Right hindlimb (tissue), 1 donor: ENCODE data around the gene DOK3.

Experiments used
- DNase-seq: peaks from one replicate; pipeline ENCODE4 v3.0.0-alpha.2; 2018

DOK3 gene

DNA sequence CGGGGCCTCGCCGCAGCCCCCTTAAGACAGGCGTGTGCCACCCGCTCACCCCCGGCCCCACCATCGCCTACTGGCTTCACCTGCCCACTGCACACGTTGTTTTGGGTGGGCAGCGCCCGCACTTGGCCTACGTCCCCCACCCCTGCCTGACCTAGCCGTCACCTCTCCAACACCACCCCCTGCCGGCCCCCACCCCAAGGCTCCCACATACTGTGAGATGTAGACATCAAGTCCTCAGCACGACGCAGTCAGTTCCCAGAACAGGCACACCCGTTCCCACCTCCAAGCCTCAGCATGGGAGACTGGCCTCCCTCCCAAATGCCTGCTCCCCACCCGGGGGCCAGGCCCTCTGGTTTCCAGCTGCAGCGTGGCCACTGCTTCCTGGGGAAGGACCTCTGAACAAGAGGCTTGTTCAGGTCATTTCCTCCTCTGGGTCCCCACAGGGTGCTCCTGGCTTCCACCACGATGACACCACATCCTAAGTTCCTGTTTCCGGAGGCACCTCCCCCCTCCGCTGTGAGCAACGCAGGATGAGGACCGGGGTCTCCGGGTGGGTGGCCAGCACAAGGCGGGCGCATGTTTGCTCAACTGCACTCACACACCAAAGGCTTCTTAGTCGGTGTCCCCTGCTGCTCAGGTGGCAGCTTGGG is 47.5 kb downstream of the DOK3 start:
- DNase-seq = peak; percentile 47

GRCh38 chr5:177459819-177460628 is 49.6 kb downstream of the DOK3 start:
- DNase-seq = no peak

- no peak for DNase-seq
Measured at GRCh38 chr5:177459357-177459756, 50.3 kb downstream of the DOK3 start.

DNA sequence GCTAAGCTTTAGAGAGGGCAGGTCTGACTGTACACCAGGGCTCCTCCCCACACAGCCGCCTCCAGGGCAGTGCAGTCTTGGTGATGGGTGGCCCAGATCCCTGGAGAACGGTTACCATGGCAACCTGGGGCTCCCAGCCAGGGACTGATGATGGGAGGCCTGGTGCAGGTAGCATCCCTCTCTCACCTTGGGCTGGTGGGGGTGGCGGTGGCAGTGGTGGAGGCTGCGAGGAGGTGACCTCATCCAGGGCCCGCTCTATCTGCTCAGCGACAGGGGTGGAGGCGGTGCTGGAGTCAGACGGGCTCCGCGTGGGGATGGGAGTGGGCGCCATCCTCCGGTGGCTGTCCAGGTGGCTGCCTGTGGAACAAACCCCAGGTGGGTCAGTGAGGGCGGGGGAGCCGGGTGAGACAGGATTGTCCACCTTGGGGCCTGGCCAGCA is 50.7 kb downstream of the DOK3 start:
- no peak for DNase-seq

DNA sequence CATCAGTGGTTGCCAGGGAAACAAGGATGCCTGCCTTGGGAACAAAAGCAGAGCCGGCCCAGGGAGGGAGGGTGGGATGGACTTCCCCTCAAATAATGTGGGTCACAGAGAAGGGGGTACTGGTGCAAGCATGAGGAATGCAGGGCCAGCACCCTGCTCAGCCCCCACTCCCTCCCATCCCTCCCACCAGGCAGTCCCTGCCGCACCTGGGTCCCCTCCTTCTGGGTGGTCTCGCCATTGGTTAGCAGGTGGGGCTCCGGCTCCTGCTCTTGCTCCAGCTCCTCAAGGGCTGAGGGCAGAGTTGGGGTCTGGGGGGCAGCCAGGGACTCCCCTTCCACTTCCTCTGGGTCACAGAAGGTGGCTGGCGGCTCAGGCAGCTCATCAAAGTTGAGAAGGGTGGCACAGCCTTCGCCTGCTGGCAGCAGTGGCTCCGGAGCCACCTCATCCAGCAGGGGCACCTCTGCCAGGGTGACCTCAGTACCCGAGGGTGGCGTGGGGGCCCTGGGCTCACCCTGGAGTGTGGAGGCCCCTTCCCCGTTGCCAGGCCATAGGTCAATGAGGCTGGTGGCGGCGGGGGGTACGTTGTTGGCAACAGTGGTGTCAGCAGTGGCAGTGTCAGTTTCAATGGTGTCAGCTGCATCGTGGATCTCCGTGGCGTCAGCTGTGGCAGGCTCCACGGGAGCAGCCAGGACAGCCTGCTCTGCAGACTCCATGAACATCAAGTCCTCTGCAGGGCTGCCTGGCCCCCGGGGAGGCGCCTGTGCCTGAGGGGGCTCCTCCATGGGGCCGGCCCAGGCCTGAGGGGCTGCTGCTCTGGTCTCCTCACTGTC is 51.6 kb downstream of the DOK3 start:
- DNase-seq = no peak

- peak; percentile 91 for DNase-seq
Measured at GRCh38 chr5:177456976-177457851, 52.4 kb downstream of the DOK3 start.

- no peak for DNase-seq
Measured at GRCh38 chr5:177456591-177456964, 53.0 kb downstream of the DOK3 start.

GRCh38 chr5:177455661-177456590 is 53.7 kb downstream of the DOK3 start:
- peak; percentile 92 for DNase-seq

DNA sequence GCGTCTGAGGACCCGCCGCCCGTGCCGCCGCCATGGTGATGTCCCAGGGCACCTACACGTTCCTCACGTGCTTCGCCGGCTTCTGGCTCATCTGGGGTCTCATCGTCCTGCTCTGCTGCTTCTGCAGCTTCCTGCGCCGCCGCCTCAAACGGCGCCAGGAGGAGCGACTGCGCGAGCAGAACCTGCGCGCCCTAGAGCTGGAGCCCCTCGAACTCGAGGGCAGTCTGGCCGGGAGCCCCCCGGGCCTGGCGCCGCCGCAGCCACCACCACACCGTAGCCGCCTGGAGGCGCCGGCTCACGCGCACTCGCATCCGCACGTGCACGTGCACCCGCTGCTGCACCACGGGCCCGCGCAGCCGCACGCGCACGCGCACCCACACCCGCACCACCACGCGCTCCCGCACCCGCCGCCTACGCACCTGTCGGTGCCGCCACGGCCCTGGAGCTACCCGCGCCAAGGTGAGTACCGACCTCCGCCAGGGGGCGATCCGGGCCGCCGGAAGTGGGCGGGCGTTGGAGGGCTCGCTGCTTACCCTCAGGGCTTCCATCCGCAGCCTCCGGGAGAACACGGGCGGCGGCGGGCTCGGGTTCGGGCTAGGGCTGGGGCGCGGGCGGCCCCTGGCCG is 54.5 kb downstream of the DOK3 start:
- peak; percentile 86 for DNase-seq

- peak; percentile 93 for DNase-seq
Measured at GRCh38 chr5:177454397-177455035, 55.1 kb downstream of the DOK3 start.

DNA sequence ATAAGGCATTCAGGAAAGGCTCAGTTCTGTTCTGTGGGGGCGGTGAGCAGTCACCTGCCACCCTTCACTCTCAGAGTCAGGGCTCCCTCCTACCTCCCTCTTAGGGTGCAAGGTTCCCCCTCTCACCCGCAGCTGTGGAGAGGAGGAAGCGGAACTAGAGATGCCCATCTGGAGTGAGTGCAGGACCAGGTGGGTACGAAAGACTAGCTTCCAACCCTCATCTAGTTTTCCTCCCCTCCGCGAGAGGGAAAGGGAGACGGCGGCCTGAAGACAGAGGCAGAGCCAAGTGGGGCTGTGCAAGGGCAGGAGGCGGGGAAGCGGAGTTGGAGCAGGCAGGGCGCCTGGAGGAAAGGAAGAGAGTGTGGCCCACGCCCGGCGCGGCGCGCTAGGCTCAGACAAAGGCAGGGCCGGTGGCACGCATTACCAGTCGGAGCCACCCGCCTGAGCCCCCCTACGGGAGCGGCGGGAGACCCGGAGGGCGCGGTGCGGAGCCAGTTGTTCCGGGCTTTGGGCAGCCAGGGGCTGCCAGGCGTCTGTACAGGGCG is 55.7 kb downstream of the DOK3 start:
- peak; percentile 79 for DNase-seq

- no peak for DNase-seq
Measured at GRCh38 chr5:177452688-177453638, 56.7 kb downstream of the DOK3 start.
